ENCODE data around the gene RAB31. TPM values are rescaled to one million over a fixed set of nuclear protein-coding genes. Genes with fewer than 3 reads are reported as not detected.

Gene RAB31
- total and polyA plus RNA-seq, 8 donors: 1.4 to 28.2 (median 4.5) TPM

DNA sequence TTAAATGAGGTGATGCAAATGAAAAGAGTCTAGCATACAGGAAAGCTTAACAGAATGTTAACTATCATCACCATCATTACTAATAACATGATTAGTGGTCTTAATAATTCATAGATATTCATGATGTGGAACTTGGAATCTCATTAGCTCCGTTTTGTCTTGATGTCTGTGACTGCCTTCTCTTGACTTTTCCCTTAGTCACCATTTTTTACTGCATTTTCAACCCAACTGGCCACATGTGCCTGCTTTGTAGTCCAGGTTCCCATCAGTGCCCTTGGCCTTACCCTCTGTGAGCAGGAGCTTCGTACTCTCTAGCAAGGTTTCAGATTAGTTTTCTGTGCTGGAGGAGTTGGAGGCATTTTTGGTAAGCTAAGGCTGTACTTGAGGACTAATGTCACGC, 47.0 kb downstream of the RAB31 start:
- WGBS, 2 donors: 60 to 61% methylated on average over 3 of the region's 3 CpGs
- Histone ChIP-seq H3K27me3 (no peaks in the 10 kb centered on the region), H3K36me3 (no peaks in the 10 kb centered on the region), H3K4me1 (no peaks in the 10 kb centered on the region), H3K27ac (no peak overlapping the region), H3K4me3 (no peak overlapping the region), H3K9me3 (no peaks in the 10 kb centered on the region)
- no peak for FAIRE-seq
- intact Hi-C loops (cut with DNase I): no loop called here
- TF ChIP-seq, protein P1, sequence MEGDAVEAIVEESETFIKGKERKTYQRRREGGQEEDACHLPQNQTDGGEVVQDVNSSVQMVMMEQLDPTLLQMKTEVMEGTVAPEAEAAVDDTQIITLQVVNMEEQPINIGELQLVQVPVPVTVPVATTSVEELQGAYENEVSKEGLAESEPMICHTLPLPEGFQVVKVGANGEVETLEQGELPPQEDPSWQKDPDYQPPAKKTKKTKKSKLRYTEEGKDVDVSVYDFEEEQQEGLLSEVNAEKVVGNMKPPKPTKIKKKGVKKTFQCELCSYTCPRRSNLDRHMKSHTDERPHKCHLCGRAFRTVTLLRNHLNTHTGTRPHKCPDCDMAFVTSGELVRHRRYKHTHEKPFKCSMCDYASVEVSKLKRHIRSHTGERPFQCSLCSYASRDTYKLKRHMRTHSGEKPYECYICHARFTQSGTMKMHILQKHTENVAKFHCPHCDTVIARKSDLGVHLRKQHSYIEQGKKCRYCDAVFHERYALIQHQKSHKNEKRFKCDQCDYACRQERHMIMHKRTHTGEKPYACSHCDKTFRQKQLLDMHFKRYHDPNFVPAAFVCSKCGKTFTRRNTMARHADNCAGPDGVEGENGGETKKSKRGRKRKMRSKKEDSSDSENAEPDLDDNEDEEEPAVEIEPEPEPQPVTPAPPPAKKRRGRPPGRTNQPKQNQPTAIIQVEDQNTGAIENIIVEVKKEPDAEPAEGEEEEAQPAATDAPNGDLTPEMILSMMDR (IDR thresholded peaks at IDR 0.05): no peak
- no peak for DNase-seq
- no peak for ATAC-seq

DNA sequence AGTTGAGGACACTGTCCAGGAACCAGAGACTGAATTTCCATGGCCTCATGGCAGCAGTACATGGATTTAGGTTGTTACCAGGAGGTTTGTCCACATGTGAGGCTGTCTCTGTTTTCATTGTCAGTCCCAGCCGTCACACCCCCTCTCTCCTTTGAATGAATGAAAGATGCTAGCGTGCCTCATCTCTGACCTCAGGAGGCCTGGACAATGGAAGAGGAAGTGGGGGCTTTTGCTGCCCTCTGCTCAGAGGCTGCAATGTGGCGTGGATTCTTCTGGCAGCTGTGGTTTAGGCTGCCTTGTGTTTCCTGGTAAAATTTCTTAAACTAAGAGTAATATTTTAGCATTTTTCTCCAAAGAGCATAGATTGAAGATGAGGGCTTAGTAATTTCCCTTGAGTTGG, 47.5 kb downstream of the RAB31 start:
- TF ChIP-seq, protein P1 (IDR thresholded peaks at IDR 0.05): no peak
- H3K27ac ChIP-seq: no peak overlapping the region
- no peaks in the 10 kb centered on the region for H3K4me1 ChIP-seq
- H3K36me3 ChIP-seq: no peaks in the 10 kb centered on the region
- DNase-seq: no peak
- peak in 2 of 4 donors; percentile 56 to 74 for ATAC-seq
- intact Hi-C loops (cut with DNase I): no loop called here
- FAIRE-seq: no peak
- H3K9me3 ChIP-seq: no peaks in the 10 kb centered on the region
- no peak overlapping the region for H3K4me3 ChIP-seq
- H3K27me3 ChIP-seq: no peaks in the 10 kb centered on the region
- WGBS, 2 donors: 77 to 78% methylated on average over 3 of the region's 3 CpGs

DNA sequence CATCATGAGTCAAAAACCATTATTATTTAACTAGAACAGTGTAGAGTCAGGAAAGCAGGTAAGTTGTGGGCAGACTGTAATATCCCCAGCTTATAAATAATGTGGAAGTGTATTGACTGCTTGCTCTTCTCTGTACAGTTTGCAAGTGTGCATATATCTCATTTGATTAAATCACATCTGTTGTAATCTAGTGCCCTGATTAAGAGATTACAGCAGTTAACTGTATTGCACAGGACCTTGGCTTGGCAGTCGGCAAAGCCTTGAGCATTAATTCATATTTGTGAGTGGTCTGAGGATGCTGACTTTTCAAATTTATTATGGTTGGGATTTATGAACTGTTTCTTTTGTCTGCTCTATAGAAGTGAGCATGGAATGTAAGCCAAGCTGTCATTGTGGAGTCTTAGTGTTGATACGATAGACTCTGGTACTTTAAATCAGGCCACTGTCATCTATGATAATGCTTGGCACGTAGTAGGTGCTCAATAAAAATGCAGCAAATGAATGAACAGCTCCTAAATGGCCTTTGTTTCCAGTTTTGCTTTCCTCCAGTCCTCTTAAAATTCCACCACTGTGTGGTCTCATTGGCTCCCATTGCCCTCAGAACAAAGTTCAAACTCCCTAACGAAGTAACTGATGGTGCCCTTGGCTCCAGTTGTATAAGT, 48.3 kb downstream of the RAB31 start:
- no peaks in the 10 kb centered on the region for H3K27me3 ChIP-seq
- no peaks in the 10 kb centered on the region for H3K4me1 ChIP-seq
- no peak overlapping the region for H3K27ac ChIP-seq
- 86 to 87% methylated on average over 4 of the region's 4 CpGs for WGBS, 2 donors
- TF ChIP-seq, protein P1 (IDR thresholded peaks at IDR 0.05): no peak
- no peaks in the 10 kb centered on the region for H3K36me3 ChIP-seq
- ATAC-seq (no peak), FAIRE-seq (no peak), DNase-seq (no peak)
- H3K9me3 ChIP-seq: no peaks in the 10 kb centered on the region
- intact Hi-C loops (cut with DNase I): no loop called here
- no peak overlapping the region for H3K4me3 ChIP-seq

DNA sequence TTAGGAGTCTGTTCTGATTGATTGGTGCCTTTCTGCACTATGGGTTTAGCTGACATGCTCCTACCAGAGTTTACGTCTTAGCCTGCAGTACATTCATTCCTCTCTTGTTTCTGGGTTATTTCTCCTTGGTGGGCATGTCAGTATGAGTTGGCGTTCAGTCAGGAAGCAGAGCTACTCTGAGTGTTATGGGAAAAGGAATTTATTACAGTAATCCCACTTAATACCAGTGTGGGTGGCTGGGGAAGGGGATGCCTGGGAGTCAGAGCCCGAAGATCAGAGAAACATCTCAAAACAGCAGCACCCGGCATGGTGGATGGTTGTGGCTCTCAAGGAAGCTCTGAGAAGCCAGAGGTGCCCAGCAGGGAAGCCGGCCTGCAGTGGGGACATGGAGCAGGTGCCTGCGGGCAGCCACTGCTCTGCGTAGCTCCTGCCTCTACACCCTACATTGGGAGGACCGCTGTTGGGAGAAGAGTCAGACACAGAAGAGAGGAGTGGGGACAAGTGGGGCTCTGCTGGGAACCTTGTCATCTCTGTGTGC, 48.9 kb downstream of the RAB31 start:
- no peak overlapping the region for H3K4me3 ChIP-seq
- FAIRE-seq: no peak
- no peak overlapping the region for H3K27ac ChIP-seq
- no peaks in the 10 kb centered on the region for H3K36me3 ChIP-seq
- TF ChIP-seq, protein P1 (IDR thresholded peaks at IDR 0.05): no peak
- intact Hi-C loops (cut with DNase I): no loop called here
- 81 to 82% methylated on average over 8 of the region's 8 CpGs for WGBS, 2 donors
- DNase-seq: no peak
- no peak for ATAC-seq
- H3K9me3 ChIP-seq: no peaks in the 10 kb centered on the region
- H3K4me1 ChIP-seq: no peaks in the 10 kb centered on the region
- no peaks in the 10 kb centered on the region for H3K27me3 ChIP-seq

Data from pancreas (tissue), 10 donors.